Esophagus muscularis mucosa (tissue), 4 donors: ENCODE measurements around the gene OLAH.

Experiments used
- CTCF ChIP-seq, 3 experiments: fragments of 200-600 bp in 2 of 3; fragments of 450-650 bp in 1 of 3; sonication (generic) in 2 of 3; IDR thresholded peaks; one replicate each; pipeline ENCODE4 v1.5.1; 2017 to 2019; ENCODE audit warnings: antibody characterized with exemption in 3 of 3, mild to moderate bottlenecking in 2 of 3, moderate library complexity in 1 of 3
- EP300 ChIP-seq: sonication (generic); formaldehyde crosslinking; IDR thresholded peaks from one replicate; pipeline ENCODE4 v1.6.1; 2017; ENCODE audit warnings: antibody characterized with exemption
- POLR2AphosphoS5 ChIP-seq, 2 donors: sonication (generic); formaldehyde crosslinking; IDR thresholded peaks; one replicate each; pipeline ENCODE4 v1.6.1; 2017; ENCODE audit warnings: antibody characterized with exemption in 2 of 2

- TF ChIP-seq CTCF (IDR thresholded peaks at IDR 0.05) (peak; percentile 33 to 77 (median 48)), POLR2AphosphoS5 (IDR thresholded peaks at IDR 0.05) (peak in 1 of 2 donors; percentile 67), EP300 (no peak)
Observed at GRCh38 chr10:15088428-15089261, 44.9 kb downstream of the OLAH start, which contains the start of gene ACBD7.
